Uterus (tissue), 2 donors: ENCODE measurements around the gene AHSP.

Source experiments
- POLR2A ChIP-seq, 2 donors: fragments of 450-650 bp; IDR thresholded peaks; one replicate each; pipeline ENCODE4 v1.6.1; 2016; ENCODE audit warnings: antibody characterized with exemption in 2 of 2, mild to moderate bottlenecking in 1 of 2, moderate library complexity in 1 of 2
- TF ChIP-seq, protein P1 (sequence below), 4 experiments: fragments of 200-600 bp in 2 of 4; fragments of 450-650 bp in 2 of 4; sonication (generic) in 2 of 4; IDR thresholded peaks; one replicate each; pipeline ENCODE4 v1.5.1; 2016 to 2019; ENCODE audit warnings: antibody characterized with exemption in 4 of 4, mild to moderate bottlenecking in 2 of 4, moderate library complexity in 1 of 4

DNA sequence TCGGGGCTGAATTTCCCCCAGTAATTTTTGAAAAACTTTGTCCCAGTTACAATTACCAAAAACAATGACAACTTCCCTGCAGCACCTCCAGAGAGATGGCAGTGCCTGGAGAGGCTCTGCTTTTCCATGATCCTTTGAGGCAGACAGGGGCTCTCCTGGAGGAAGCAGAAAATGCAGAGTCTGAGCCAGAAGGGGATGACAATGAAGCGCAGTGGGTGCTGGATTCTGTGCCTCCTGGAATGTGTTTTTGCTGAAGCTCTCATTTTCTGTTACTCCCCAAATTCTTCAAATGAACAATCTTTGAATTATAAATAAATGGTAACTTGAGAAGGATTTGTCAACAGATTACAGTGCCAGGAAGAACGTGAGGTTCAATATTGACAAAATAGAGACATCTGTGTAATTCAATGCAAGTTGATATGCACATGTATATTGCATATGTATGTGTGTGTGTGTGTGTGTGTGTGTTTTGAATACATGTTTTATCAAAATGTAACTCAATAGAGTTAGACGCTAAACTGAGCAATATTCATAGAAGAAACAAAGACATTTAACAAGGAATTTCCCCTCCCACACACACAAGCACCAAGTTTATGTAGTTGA, 9.8 kb upstream of the AHSP start:
- TF ChIP-seq, protein P1, sequence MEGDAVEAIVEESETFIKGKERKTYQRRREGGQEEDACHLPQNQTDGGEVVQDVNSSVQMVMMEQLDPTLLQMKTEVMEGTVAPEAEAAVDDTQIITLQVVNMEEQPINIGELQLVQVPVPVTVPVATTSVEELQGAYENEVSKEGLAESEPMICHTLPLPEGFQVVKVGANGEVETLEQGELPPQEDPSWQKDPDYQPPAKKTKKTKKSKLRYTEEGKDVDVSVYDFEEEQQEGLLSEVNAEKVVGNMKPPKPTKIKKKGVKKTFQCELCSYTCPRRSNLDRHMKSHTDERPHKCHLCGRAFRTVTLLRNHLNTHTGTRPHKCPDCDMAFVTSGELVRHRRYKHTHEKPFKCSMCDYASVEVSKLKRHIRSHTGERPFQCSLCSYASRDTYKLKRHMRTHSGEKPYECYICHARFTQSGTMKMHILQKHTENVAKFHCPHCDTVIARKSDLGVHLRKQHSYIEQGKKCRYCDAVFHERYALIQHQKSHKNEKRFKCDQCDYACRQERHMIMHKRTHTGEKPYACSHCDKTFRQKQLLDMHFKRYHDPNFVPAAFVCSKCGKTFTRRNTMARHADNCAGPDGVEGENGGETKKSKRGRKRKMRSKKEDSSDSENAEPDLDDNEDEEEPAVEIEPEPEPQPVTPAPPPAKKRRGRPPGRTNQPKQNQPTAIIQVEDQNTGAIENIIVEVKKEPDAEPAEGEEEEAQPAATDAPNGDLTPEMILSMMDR (IDR thresholded peaks at IDR 0.05): no peak
- no peak for TF ChIP-seq POLR2A (IDR thresholded peaks at IDR 0.05)
